Dedifferentiated amniotic fluid mesenchymal stem cell (primary cell): ENCODE data around the gene GREM2.
A peak's percentile ranks its signal among the peaks of the same experiment; 100 is the strongest.

Source experiments
- DNase-seq: peaks from one replicate; pipeline ENCODE4 v3.0.0-alpha.2; 2016; ENCODE audit errors: extremely low spot score

GREM2 gene

GRCh38 chr1:240611619-240612480, at the start of gene GREM2:
Gene GREM2 (minus strand): TSS chr1:240612155. CDS start chr1:240493475, 118,680 bp downstream.
- DNase-seq: peak; percentile 84

- peak; percentile 58 for DNase-seq
Measured at GRCh38 chr1:240658312-240658960, 46.5 kb upstream of the GREM2 start.

- no peak for DNase-seq
Measured at GRCh38 chr1:240656531-240656930, 44.6 kb upstream of the GREM2 start.

GRCh38 chr1:240652961-240653409, 41.0 kb upstream of the GREM2 start:
- no peak for DNase-seq

GRCh38 chr1:240652549-240652948, 40.6 kb upstream of the GREM2 start:
- no peak for DNase-seq

- no peak for DNase-seq
Measured at GRCh38 chr1:240650877-240651276, 38.9 kb upstream of the GREM2 start.

GRCh38 chr1:240649733-240650721, 38.1 kb upstream of the GREM2 start:
- DNase-seq: no peak

- no peak for DNase-seq
Measured at GRCh38 chr1:240646571-240647240, 34.8 kb upstream of the GREM2 start.

GRCh38 chr1:240644732-240645131, 32.8 kb upstream of the GREM2 start:
- DNase-seq: no peak

GRCh38 chr1:240635466-240636256, 23.7 kb upstream of the GREM2 start:
- no peak for DNase-seq

- DNase-seq: no peak
Measured at GRCh38 chr1:240630409-240630808, 18.5 kb upstream of the GREM2 start.

- no peak for DNase-seq
Measured at GRCh38 chr1:240621249-240621648, 9.3 kb upstream of the GREM2 start.

GRCh38 chr1:240619906-240620621, 8.1 kb upstream of the GREM2 start:
- DNase-seq: no peak

- DNase-seq: no peak
Measured at GRCh38 chr1:240619357-240619756, 7.4 kb upstream of the GREM2 start.

GRCh38 chr1:240618946-240619345, 7.0 kb upstream of the GREM2 start:
- no peak for DNase-seq

GRCh38 chr1:240616018-240616417, 4.1 kb upstream of the GREM2 start:
- no peak for DNase-seq

GRCh38 chr1:240613356-240614142, 1.6 kb upstream of the GREM2 start:
- no peak for DNase-seq

- no peak for DNase-seq
Measured at GRCh38 chr1:240612811-240613210, 856 bp upstream of the GREM2 start.

- DNase-seq: no peak
Measured at GRCh38 chr1:240611228-240611618, 732 bp downstream of the GREM2 start.
